Breast epithelium (tissue), 4 donors: Measurements from ENCODE around the gene GP1BB. TPM values are rescaled to one million over a fixed set of nuclear protein-coding genes. Genes with fewer than 3 reads are reported as not detected.

Source experiments
- DNase-seq, 2 donors: peaks; one replicate each; pipeline ENCODE4 v3.0.0-alpha.2; 2019; ENCODE audit warnings: low spot score in 2 of 2
- H3K27ac ChIP-seq, 2 donors: fragments of 200-600 bp; sonication (generic) in 1 of 2; one replicate each; pipeline ENCODE4 v1.5.1; 2016 to 2019; ENCODE audit warnings: mild to moderate bottlenecking in 1 of 2
- H3K27me3 ChIP-seq, 2 donors: fragments of 200-600 bp; sonication (generic) in 1 of 2; one replicate each; pipeline versions ENCODE4 v1.5.1 to v1.6.0; 2017 to 2019; ENCODE audit warnings: control low read depth in 1 of 2, mild to moderate bottlenecking in 1 of 2
- H3K36me3 ChIP-seq: fragments of 200-600 bp; one replicate; pipeline ENCODE4 v1.5.1; 2019
- H3K4me1 ChIP-seq, 2 donors: fragments of 200-600 bp; sonication (generic); one replicate each; pipeline ENCODE4 v1.5.1; 2016 to 2019; ENCODE audit warnings: control low read depth in 1 of 2
- H3K4me3 ChIP-seq, 3 donors: fragments of 200-600 bp; sonication (generic); 1 replicate in 2 of 3; 2 replicates in 1 of 3; pipeline ENCODE4 v1.5.1; 2016 to 2019; ENCODE audit warnings: mild to moderate bottlenecking in 3 of 3, moderate library complexity in 2 of 3
- H3K9me3 ChIP-seq, 2 donors: fragments of 200-600 bp; sonication (generic) in 1 of 2; one replicate each; pipeline ENCODE4 v1.5.1; 2016 to 2019; ENCODE audit warnings: control low read depth in 1 of 2
- POLR2A ChIP-seq: fragments of 450-650 bp; IDR thresholded peaks from one replicate; pipeline ENCODE4 v1.6.1; 2016; ENCODE audit warnings: antibody characterized with exemption, mild to moderate bottlenecking, moderate library complexity
- POLR2AphosphoS5 ChIP-seq, 3 donors: sonication (generic); formaldehyde crosslinking; IDR thresholded peaks; one replicate each; pipeline ENCODE4 v1.6.1; 2017; ENCODE audit warnings: antibody characterized with exemption in 3 of 3
- intact Hi-C: fragments of 100-400 bp; cut with DNase I; formaldehyde crosslinking; loops from one replicate; pipeline ENCODE4 v1.15.1; 2023; ENCODE audit warnings: low total_unique reads
- total RNA-seq, 3 donors: library from RNA; depleted of rRNA; stranded (reverse); fragments of >200 nt; gene quantifications; one replicate each; pipeline ENCODE4 v1.1.0, GENCODE V29; 2016
- TF ChIP-seq, protein P1 (sequence below), 3 donors: fragments of 450-650 bp; IDR thresholded peaks; one replicate each; pipeline ENCODE4 v1.5.1; 2016 to 2017; ENCODE audit warnings: antibody characterized with exemption in 3 of 3, mild to moderate bottlenecking in 3 of 3, moderate library complexity in 3 of 3

Gene GP1BB
- total RNA-seq, 3 donors from 2014 or later: 1.3 to 6.2 (median 2.9) TPM

DNA sequence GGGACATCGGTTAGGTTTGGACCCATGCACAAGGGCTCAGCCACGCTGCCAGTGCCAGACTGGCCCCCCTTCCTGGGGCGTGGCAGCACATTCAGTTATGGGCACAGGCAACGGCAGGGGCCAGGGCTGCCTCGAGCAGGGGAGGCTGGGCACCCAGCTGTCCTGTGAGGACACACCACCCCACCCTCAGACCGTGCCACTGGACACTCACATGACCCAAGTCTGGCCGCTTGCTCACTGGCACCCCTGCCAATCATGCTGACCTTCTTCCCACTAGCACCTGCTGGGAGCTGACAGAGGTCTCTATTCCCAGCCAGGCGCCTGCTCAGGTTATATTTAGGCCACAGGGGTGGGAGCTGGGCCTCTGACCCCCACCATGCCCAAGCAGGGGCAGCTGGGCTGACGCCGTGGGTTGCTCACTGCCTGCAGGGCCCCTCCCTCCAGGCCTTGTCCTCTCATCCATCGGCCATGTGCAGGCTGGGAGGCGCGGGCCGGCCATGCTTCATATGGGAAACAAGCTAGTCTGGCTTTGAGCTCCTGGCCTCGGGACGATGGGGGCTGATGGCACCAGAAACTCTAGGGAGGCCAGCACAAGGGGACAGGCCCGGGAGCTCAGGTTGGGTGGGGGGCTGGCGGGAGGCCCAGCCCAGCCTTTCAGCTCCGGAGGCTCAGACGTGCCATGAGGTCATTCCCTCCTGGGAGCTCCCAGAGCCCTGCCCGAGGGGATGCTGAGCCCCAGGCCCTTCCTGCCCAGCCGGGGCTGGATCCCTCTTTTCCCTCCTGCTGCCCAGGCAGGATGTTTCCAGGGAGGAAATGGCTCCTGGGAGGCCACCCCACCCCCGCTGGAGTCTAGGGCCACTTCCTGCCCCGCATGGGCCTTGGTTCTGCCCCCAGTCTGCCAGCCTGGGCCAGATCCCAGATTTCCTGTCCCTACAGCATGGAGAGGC, 22.1 kb downstream of the GP1BB start:
- Histone ChIP-seq H3K36me3 (no peaks in the 10 kb centered on the region), H3K4me1 (no peaks in the 10 kb centered on the region), H3K9me3 (no peaks in the 10 kb centered on the region), H3K4me3 (no peak overlapping the region), H3K27ac (no peak overlapping the region), H3K27me3 (no peaks in the 10 kb centered on the region)
- DNase-seq: no peak
- intact Hi-C loops: no loop called here
- TF ChIP-seq, protein P1, sequence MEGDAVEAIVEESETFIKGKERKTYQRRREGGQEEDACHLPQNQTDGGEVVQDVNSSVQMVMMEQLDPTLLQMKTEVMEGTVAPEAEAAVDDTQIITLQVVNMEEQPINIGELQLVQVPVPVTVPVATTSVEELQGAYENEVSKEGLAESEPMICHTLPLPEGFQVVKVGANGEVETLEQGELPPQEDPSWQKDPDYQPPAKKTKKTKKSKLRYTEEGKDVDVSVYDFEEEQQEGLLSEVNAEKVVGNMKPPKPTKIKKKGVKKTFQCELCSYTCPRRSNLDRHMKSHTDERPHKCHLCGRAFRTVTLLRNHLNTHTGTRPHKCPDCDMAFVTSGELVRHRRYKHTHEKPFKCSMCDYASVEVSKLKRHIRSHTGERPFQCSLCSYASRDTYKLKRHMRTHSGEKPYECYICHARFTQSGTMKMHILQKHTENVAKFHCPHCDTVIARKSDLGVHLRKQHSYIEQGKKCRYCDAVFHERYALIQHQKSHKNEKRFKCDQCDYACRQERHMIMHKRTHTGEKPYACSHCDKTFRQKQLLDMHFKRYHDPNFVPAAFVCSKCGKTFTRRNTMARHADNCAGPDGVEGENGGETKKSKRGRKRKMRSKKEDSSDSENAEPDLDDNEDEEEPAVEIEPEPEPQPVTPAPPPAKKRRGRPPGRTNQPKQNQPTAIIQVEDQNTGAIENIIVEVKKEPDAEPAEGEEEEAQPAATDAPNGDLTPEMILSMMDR (IDR thresholded peaks at IDR 0.05): no peak
- no peak for TF ChIP-seq POLR2A

DNA sequence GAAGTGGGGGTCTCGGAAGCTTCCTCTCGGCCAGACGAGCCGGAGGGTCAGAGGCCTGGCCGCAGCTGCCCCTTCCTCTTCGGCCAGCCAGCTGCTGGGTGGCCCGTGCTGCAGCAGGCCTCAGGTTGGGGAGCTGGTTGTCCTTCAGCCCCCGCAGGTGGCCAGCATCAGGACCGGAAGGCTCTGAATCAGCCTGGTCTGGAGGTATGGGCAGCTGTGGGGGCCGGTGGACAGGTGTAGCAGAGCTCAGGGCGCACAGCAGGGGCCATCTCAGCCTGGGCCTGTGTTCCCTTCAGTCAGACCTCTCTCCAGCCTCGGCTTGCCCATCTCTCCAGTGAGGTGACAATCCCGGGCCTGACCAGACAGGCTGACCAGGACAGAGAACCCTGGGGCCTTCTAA, 23.4 kb downstream of the GP1BB start:
- intact Hi-C loops: no loop called here
- Histone ChIP-seq H3K9me3 (no peaks in the 10 kb centered on the region), H3K36me3 (no peaks in the 10 kb centered on the region), H3K4me1 (no peaks in the 10 kb centered on the region), H3K27ac (no peak overlapping the region), H3K4me3 (no peak overlapping the region), H3K27me3 (no peaks in the 10 kb centered on the region)
- DNase-seq: no peak
- TF ChIP-seq POLR2AphosphoS5 (IDR thresholded peaks at IDR 0.05): no peak

DNA sequence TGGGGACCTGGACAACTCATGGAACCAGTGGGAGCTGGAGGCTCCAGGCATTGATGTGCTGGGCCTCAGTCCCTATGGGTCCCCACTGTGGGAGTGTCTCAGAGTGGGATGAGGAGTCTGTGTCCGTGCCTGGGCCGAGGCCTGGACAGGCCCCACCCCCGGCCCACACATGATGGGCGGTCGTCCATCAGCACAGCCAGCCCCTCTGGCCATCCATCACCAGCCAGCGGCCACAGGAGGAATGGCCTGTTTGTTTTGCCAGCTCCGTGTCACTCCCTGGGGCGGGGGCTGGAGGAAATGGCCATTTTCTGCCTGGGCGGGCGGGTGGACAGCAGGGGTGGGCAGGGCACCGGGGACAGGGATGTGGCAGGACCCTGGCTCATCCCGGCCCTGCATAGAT, 24.2 kb downstream of the GP1BB start:
- Histone ChIP-seq H3K27me3 (no peaks in the 10 kb centered on the region), H3K4me1 (no peaks in the 10 kb centered on the region), H3K9me3 (no peaks in the 10 kb centered on the region), H3K36me3 (no peaks in the 10 kb centered on the region), H3K4me3 (no peak overlapping the region), H3K27ac (no peak overlapping the region)
- DNase-seq: no peak
- TF ChIP-seq POLR2AphosphoS5 (IDR thresholded peaks at IDR 0.05) (no peak), POLR2A (no peak)
- TF ChIP-seq, protein P1 (IDR thresholded peaks at IDR 0.05): no peak
- intact Hi-C loops: no loop called here

DNA sequence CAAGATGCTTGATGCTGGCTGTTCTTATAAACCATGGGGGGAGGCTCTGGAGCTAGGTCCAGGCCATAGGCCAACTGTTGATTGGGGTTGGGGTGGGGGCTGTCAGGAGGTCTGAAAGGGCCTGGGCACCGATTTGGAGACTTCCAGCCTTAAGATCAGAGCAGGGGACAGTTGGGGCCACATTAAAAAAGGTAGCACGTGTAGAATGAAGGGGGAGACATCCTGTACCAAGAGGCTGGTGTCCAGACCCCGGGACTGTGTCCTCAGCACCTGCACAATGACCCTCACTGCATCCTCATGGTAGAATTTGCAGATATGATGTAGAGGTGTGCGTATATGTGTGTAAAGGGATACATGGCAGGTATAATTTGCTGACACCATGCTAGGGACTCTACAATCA, 24.8 kb downstream of the GP1BB start:
- TF ChIP-seq, protein P1 (IDR thresholded peaks at IDR 0.05): no peak
- TF ChIP-seq POLR2A (no peak), POLR2AphosphoS5 (IDR thresholded peaks at IDR 0.05) (no peak)
- intact Hi-C loops: no loop called here
- no peak overlapping the region for H3K27ac ChIP-seq
- DNase-seq: no peak
- H3K9me3 ChIP-seq: no peaks in the 10 kb centered on the region
- H3K4me3 ChIP-seq: no peak overlapping the region
- no peaks in the 10 kb centered on the region for H3K36me3 ChIP-seq
- no peaks in the 10 kb centered on the region for H3K4me1 ChIP-seq
- H3K27me3 ChIP-seq: peaks cover 0 to 4% of the 10 kb centered on the region in 2 donors

DNA sequence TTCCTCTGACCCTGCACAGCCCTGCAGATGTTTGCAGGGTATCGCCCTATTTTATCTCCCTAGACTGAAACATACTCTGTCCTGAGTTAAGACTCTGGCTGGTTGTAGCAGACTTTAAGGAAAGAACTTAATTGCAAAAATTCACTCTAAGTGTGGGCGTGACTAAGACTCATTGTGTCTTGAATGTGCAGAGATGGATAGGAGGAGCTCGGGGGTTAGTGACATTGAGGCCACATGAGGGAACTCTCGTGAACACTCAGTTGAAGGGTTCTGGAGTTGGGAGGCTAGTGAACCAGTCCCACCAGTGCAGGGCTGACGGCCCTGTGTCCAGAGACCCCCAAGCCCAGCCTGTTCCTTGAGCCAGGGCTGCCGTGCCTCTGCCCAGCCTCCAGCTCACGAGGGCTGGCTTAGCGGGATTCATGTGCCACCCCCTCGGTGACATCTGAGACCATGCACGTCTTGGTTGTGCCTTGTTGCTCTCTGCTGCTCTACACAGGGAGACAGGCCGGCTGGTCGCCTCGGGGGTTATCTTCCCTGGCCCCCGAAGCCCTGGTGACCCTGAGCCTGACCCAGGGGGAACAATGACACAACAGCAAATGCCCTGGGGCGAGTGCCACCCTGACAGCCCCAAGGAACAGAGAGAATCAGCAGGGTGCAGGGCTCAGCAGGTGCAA, 25.8 kb downstream of the GP1BB start:
- Histone ChIP-seq H3K4me3 (no peak overlapping the region), H3K4me1 (no peaks in the 10 kb centered on the region), H3K9me3 (no peaks in the 10 kb centered on the region), H3K27ac (no peak overlapping the region), H3K36me3 (no peaks in the 10 kb centered on the region), H3K27me3 (peaks cover 0 to 12% of the 10 kb centered on the region in 2 donors)
- no peak for DNase-seq
- intact Hi-C loops: no loop called here
- TF ChIP-seq, protein P1 (IDR thresholded peaks at IDR 0.05): no peak
- TF ChIP-seq POLR2AphosphoS5 (IDR thresholded peaks at IDR 0.05) (no peak), POLR2A (no peak)
